Activated CD4-positive, alpha-beta T cell treated with anti-CD3 and anti-CD28 coated beads, Interleukin-2, amount 50 U/mL, for 1 hour (primary cell): ENCODE data around the gene DLAT.
"Not testable (repeated sequence)": the region's sequence is repeated elsewhere in the genome, so short reads cannot be mapped to it uniquely, and the experiment has no call there.

Source experiments
- DNase-seq: peaks from one replicate; pipeline ENCODE4 v3.0.0-alpha.2; 2020

Gene DLAT

DNA sequence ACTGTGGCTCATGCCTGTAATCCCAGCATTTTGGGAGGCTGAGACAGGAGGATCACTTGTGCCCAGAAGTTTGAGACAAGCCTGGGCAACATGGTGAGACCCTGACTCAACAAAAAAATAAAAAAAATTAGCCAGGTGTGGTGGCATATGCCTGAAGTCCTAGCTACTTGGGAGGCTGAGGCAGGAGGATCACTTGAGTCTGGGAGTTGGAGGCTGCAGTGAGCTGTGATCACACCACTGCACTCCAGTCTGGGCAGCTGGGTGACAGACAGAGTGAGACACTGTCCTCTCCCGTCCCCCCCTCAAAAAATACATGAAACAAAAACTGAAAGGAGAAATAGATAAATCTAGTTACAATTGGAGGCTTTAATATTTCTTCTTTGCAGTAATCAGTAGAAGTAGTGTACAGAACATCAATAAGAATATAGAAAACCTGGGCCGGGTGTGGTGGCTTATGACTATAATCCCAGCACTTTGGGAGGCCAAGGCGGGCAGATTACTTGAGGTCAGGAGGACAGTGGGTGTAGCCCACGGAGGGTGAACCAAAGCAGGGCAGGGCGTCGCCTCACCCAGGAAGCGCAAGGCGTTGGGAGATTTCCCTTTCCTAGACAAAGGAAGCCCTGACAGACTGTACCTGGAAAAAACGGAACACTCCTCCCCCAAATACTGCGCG, 19.6 kb upstream of the DLAT start:
- DNase-seq: no peak

DNA sequence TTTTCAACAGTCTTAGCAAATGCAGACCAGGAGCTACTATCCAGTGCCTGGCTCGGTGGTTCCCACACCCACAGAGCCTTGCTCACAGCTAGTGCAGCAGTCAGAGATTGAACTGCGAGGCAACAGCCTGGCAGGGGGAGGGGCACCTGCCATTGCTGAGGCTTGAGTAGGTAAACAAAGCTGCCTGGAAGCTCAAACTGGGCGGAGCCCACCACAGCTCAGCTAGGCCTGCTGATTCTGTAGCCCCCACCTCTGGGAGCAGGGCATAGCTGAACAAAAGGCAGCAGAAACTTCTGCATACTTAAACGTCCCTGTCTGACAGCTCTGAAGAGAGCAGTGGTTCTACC, 19.1 kb upstream of the DLAT start:
- not testable (repeated sequence) for DNase-seq

DNA sequence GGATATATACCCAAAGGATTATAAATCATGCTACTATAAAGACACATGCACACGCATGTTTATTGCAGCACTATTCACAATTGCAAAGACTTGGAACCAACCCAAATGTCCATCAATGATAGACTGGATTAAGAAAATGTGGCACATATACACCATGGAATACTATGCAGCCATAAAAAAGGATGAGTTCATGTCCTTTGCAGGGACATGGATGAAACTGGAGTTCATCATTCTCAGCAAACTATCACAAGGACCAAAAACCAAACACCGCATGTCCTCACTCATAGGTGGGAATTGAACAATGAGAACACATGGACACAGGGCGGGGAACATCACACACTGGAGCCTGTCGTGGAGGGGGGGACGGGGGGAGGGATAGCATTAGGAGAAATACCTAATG, 13.8 kb upstream of the DLAT start:
- not testable (repeated sequence) for DNase-seq

DNA sequence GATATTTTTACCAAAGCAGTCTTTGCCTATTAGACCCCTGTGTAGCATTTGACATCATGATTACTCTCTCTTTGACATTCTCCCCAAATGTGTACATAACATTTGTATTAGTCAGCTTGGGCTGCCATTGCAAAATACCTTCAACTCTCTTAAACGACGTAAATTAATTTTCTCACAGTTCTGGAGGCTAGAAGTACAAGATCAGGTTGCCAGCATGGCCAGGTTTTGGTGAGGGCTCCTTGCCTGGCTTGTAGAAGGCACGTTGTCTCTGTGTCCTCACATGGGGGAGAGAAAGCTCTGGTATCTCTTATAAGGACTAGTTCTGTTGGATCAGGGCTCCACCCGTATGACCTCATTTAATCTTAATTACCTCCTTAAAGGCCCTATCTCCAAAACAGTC, 12.3 kb upstream of the DLAT start:
- no peak for DNase-seq

DNA sequence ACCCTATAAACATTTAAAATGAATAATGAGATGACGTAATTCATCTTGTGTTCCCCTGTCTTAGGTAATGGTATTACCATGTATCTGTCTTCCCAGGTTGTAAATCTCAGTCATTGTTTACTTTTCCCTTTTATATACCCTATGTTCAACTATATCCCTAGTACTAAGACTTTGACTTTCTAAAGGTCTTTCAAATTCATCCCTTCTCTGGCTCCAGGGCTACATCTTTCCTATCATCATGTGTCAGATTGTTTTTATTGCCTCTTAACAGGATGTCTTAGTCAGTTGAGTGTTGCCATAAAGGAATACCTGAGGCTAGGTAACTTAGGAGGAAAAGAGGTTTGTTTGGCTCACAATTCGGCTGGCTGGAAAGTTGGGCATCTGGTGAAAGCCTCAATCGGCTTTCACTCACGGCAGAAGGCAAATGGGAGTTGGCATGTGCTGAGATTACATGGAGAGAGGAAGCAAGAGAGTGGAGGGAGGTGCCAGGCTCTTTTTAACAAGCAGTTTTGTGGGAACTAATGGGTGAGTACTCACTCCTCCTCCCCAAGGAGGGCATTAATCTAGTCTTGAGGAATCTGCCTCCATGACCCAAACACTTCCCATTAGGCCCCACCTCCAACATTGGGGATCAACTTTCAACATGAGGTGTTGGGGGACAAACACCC, 11.6 kb upstream of the DLAT start:
- no peak for DNase-seq

DNA sequence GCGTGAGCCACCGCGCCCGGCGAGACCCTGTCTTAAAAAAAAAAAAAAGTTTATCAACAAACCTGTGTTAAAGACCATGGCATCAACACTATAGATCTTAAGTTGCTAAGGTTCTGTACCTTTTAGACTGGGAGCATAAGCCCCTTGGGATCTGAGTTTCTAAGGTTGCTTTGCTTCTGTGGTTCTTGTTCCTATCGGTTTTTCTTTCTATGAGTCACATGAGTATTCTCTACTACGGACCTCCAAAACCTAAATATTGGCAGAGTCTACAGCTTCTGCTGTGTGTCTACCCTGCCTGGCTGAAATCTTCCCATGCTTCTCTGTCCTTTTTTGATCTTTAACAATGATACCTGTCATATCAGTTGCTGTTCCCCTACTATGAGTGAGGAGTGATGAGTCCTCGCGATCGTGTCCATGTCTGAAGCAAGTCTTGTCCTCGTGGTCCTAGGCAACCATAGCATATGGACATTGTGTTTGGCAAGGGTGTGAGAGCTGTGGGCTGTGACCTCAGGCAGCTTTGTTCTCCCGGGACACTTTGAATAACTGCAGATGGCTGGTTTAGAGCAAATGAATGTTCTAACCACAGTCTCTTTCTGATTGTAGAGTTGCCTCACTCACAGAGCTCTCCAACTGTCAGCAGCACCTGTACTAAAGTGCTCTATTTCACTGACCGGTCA, 9.0 kb upstream of the DLAT start:
- no peak for DNase-seq

DNA sequence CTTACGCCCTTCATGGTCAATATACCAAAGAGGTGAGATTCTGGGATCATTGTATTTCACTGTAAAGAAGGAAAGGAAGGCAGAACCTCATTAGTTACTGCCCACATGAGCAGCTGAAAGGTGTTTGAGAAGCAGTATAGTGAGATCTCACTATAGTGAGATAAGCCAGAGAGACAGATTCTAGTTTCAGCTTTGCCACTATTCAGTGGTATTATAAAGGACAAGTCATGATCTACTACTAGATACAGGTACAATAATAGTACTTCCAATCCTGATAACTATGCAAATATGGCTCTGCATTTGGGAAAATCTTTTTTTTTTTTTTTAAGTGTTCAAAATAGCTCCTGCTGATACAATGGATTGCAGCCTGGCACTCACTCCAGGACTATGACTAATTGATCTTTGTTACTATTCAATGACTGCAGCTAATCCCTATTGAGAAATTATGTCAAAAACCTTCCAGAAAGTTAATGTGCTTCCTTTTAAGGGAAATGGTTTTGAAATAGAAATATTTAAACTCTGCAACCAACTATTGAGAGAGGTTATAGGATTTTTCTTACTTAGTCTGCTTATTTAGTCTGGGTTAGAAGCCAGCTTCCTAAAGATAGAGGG, 8.3 kb upstream of the DLAT start:
- DNase-seq: no peak

DNA sequence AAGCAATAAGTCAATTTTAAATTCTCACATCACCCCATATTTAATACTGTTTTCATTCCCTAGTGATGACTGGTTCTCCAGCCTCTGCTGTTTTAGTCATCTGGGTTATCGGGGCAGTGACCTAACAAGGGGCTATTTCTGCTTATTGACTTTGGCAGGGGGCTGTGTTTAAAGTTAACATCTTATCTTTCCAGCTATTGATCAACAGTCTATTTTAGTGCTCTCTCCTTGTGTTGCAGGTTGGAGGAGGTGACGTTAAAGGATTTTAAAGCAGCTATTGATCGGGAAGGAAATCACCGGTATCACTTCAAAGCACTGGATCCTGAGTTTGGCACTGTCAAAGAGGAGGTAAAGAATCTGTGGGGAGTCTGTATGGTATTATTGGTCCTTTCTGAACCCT, 7.7 kb upstream of the DLAT start:
- DNase-seq: no peak

DNA sequence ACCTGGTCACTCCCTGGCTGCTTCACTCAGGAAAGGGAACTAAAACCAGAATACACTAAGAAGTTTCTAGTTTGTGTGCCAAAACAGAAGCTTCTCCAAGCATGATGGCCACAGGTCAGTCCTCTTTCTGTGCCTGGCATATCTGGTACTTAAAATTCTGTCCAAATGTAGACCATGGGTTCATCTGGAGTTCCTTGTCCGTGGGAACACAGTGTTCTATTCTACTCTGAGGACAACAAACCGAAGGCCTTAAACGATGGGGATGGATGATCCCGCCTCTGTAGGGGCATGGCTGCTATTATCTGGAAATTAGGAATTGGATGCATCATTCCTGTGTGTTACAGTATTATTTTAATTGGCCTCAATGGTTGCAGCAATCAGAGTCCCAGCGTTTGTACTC, 6.1 kb upstream of the DLAT start:
- DNase-seq: no peak

DNA sequence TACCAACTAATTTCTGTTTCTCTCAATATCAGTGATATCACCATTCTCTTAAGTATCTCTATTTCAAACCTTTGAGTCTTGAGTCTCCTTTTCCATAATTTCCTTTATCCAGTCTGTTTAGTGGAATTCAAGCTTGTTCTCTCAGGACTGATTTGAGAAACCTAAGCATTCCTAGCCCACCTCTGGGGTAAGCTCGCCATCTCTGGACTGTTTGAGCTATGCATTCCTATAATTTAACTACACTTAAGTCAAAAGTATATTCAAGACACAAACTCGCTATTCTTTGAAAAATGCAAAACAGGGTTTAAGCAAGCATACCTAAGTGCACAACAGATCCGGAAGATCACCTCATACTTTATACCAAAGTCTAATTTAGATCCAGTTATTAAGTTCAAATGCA, 2.1 kb upstream of the DLAT start:
- DNase-seq: no peak

DNA sequence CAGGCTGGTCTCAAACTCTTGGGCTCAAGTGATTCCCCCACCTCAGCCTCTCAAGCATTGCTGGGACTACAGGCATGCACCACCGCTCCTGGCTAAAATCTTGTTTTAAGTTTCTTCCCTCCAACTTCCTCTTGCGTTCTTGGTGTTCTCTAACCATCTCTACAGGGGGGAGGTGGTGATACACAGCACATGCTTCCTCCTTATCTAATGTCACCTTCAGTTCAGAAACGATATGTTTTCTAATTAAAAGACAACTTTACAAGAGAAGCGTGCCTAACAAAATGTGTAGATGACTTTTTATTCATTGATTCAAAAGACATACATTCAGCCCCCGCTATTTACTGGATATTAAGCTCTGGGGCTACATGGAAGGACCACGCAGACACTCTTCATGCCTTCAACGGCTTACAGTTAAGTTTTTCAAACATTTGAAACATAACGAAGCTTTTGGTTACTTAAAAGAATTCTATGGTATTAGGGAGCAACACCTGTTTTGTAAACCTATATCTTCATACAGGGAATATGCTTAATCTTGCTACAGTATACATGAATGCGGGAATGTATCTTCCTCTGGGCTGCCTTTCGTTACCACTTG, 933 bp upstream of the DLAT start:
- no peak for DNase-seq

DNA sequence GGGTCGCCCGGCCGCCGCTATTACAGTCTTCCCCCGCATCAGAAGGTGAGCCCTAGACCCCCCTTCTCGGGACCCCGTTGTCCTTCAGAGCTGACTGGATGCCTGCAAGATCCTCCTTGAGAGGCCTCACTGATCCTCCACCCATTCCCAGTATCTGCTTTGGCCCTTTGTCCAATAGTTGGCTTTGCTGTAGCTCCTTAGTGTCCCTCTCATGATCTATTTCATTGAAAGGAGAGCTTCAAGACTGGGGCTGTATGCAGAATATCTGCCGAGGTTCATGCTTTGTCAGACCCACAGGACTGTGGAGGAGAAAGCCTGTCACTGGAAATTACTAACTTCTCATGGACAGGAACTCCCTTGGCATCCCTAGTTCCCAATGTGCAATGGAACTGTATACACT, 499 bp downstream of the DLAT start:
- DNase-seq: no peak

DNA sequence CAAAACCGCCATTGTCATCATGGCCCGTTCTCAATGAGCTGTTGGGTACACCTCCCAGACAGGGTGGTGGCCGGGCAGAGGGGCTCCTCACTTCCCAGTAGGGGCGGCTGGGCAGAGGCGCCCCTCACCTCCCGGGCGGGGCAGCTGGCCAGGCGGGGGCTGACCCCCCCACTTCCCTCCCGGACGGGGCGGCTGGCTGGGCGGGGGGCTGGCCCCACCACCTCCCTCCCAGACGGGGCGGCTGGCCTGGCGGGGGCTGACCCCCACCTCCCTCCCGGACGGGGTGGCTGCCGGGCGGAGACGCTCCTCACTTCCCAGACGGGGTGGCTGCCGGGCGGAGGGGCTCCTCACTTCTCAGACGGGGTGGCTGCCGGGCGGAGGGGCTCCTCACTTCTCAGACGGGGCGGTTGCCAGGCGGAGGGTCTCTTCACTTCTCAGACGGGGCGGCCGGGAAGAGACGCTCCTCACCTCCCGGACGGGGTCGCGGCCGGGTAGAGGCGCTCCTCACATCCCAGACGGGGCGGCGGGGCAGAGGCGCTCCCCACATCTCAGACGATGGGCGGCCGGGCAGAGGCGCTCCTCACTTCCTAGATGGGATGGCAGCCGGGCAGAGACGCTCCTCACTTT, 1.7 kb downstream of the DLAT start:
- DNase-seq: not testable (repeated sequence)

DNA sequence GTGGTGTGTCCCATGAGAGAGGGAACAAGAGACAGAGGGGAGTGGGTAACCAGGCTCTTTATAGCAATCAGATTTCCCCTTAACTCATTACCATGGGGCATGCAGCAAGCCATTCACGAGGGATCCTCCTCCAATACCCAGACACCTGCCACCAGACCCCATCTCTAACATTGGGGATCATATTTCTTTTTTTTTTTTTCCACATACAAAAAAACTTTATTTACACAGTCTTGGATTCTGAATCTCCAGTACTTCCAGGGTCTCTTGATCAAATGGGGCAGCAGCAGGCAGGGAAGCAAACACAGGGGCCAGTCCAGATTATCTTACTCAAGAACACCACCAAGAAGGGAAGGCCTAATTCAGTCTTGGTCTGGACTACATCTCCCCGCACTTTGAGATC, 4.3 kb downstream of the DLAT start:
- no peak for DNase-seq

DNA sequence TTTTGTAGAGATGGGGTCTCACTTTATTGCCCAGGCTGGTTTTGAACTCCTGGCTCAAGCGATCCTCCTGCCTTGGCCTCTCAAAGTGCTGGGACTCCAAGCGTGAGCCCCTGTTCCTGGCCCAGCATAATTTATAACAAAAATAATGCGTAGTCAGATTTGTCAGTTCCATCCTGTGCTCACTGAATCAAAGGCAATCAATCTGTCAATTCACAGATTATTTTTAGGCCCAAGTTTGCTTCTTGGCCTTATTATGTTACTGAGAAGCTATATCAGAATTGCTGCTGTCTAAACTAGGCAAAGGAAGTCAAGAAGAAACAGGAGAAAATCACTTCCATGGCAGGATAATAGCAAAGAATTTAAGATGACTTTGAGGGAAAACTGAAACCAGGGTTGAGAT, 8.7 kb downstream of the DLAT start:
- no peak for DNase-seq

DNA sequence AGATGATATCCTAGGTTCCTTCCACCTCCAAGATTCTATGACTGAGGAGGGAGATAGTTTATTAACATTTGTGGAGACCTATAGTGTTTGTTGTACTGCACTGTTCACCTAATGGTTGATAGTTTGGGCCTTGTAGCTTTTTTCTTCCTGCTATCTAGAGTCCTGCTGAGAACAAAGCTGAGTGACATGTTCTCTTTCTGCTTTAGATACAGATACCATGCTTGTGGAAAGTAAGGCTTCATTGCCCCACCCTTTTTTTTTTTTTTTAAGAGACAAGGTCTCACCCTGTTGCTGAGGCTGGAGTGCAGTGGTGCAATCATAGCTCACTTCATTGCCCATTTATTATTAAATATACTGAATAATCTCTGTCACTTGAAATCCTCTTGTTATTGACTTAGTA, 12.3 kb downstream of the DLAT start:
- no peak for DNase-seq

DNA sequence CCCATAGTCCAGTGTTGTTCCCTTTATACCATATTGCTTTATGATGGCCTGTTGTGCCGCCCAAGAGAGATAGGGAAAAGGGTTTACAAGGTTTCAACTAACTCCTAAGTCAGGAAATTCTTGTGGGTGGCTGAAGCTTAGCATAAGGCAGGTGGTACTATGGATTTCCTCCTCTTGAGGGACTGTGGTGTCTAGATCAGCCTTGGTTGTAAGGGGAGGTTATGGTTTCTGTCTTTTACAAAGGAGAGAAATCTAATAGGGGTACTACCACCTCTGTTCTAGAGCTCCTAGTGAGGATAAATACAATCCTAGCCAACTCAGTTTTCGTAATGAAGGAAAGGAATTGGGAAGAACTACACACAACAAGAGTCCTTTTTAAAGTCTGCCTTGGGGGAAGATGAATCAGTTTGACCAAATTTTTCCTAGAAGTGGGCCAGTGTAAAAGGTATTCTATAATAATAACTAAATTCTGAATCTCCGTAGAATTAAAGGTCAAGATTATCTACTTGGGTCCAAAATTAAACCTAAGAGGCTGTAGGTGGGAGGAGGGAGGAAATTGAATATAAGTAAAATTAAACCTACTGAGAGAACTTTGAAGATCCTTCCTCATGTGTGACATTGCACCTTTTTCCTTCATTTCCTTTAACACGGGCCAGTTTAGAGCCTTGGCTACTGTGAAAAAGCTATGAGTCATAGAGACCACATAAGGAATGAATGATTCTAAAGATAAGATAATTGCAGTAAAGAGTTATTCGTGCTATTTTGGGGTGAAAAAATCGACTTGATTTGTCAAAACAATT, 17.2 kb downstream of the DLAT start:
- no peak for DNase-seq

DNA sequence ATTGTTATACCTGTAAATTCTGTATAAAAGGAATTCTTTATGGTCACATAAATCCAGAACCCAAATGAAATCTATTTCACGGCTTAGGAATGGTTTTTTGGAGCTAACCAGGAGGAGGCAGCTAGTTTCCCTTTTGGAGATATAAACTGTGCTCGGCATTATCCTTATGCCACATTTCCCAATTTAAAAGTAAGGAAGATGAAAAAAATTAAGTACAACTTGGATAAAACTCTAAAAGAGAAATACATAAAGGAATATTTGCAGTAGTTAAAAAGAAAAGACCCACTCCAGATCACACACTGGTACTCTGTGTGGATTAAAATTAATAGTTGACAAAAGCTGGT, 17.7 kb downstream of the DLAT start:
- no peak for DNase-seq

DNA sequence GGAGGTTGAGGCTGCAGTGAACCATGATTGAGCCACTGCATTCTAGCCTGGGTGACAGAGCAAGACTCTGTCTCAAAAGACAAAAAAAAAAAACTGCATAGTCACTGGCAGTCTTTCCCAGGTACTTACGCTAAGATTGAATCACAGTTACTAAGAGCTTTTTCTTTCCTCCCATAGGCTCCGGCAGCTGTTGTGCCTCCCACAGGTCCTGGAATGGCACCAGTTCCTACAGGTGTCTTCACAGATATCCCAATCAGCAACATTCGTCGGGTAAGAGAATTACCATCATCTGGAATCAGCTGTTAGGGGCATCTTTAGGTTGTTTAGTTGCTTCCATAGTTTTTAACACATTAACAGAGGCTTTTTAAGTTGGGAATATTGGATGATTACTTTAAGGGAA, 19.8 kb downstream of the DLAT start:
- DNase-seq: no peak

DNA sequence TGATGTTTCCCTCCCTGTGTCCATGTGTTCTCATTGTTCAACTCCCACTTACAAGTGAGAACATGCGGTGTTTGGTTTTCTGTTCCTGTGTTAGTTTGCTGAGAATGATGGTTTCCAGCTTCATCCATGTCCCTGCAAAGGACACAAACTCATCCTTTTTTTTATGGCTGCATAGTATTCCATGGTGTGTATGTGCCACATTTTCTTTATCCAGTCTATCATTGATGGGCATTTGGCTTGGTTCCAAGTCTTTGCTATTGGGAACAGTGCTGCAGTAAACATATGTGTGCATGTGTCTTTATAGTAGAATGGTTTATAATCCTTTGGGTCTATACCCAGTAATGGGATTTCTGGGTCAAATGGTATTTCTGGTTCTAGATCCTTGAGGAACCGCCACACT, 21.4 kb downstream of the DLAT start:
- DNase-seq: not testable (repeated sequence)

DNA sequence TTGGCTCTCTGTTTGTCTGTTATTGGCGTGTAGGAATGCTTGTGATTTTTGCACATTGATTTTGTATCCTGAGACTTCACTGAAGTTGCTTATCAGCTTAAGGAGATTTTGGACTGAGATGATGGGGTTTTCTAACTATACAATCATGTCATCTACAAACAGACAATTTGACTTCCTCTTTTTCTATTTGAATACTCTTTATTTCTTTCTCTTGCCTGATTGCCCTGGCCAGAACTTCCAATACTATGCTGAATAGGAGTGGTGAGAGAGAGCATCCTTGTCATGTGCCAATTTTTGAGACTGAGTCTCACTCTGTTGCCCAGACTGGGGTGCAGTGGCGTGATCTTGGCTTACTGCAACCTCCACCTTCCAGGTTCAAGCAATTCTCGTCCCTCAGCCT, 23.0 kb downstream of the DLAT start:
- DNase-seq: not testable (repeated sequence)

DNA sequence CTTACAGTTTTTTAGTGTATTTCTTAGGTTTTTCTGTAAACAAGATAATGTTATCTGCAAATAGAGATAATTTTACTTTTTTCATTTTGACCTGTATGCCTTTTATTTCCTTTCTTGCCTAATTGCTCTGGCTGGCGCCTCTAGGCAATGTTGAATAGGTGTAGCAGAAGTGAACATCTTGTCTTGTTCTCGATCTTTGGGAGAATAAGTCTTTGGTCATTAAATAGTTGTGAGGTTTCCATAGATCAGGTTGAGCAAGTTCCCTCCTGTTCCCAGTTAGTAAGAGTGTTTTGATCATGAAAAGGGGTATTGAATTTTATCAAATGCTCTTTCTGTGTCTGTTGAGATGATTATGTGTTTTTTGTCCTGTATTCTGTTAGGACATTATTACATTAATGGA, 24.6 kb downstream of the DLAT start:
- no peak for DNase-seq

DNA sequence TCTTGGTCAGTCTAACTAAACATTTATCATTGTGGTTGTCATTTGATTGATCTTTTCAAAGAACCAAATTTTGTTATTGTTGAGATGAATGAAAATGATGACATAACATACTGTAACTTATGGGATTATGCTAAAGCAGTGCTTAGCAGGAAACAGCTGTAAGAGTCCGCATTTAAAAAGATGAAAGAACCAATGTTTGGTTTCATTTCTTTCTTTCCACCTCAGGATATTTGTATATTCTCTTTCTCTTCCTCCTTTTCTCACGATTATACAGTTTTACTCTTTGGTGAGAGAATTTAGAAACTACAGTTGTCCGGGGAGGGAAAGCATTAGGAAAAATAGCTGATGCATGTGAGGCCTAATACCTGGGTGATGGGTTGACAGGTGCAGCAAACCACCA, 25.5 kb downstream of the DLAT start:
- DNase-seq: no peak
